Adipocyte (in vitro differentiated cells): ENCODE data around the gene GPAT3.

Experiments
- DNase-seq: peaks from one replicate; pipeline ENCODE4 v3.0.0-alpha.2; 2015; ENCODE audit warnings: low read depth
- H3K27me3 ChIP-seq: replicated peaks from 2 replicates; pipeline ENCODE4 v1.7.0; 2013; ENCODE audit warnings: mild to moderate bottlenecking, low read length, moderate library complexity; ENCODE audit not compliant: control insufficient read depth, insufficient read depth
- H3K36me3 ChIP-seq: 2 replicates; pipeline ENCODE4 v1.7.0; 2013; ENCODE audit warnings: low read length, mild to moderate bottlenecking, moderate library complexity; ENCODE audit not compliant: control insufficient read depth, insufficient read depth, severe bottlenecking
- H3K4me1 ChIP-seq: 2 replicates; pipeline ENCODE4 v1.7.0; 2013; ENCODE audit warnings: mild to moderate bottlenecking, low read length, moderate library complexity; ENCODE audit not compliant: control insufficient read depth, insufficient read depth
- H3K4me3 ChIP-seq: 2 replicates; pipeline ENCODE4 v1.7.0; 2013; ENCODE audit warnings: mild to moderate bottlenecking, low read length, moderate library complexity
- H3K9ac ChIP-seq: 2 replicates; pipeline ENCODE4 v1.7.0; 2013; ENCODE audit warnings: mild to moderate bottlenecking, low read length, moderate library complexity
- H3K9me3 ChIP-seq: 2 replicates; pipeline ENCODE4 v1.7.0; 2013; ENCODE audit warnings: mild to moderate bottlenecking, low read length, moderate library complexity; ENCODE audit not compliant: control insufficient read depth

GPAT3 gene

DNA sequence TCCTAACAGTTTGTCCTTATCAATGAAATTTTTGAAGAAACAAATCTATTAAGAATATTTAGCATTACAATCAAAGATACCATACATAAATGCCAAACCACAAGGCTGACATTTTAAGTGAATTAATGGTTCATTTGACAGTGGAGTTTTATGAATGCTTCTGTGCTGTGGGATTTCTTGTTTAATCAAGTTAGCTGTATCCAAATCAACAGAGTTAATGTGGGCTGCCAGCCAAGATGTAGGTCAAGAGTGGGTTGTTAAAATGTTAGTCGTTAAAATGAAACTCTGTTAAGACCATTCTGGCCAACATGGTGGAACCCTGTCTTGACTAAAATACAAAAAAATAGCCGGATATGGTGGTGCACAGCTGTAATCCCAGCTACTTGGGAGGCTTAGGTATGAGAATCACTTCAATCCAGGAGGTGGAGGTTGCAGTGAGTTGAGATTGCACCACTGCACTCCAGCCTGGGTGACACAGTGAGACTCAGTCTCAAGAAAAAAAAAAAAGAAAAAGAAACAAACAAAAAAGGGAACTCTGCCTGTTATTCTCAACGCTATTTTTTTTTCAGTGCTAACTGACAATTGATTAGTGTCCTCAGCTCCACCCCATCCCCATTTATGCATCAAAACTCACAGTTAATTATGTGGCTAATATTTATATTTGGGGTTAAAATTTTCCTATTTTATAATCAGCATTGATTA, 20.2 kb downstream of the GPAT3 start:
- no peaks in the 10 kb centered on the region for H3K9me3 ChIP-seq
- H3K4me1 ChIP-seq: peaks cover 33% of the 10 kb centered on the region
- no peak overlapping the region for H3K9ac ChIP-seq
- DNase-seq: no peak
- no peaks in the 10 kb centered on the region for H3K36me3 ChIP-seq
- H3K4me3 ChIP-seq: no peak overlapping the region
- H3K27me3 ChIP-seq: no peaks in the 10 kb centered on the region

DNA sequence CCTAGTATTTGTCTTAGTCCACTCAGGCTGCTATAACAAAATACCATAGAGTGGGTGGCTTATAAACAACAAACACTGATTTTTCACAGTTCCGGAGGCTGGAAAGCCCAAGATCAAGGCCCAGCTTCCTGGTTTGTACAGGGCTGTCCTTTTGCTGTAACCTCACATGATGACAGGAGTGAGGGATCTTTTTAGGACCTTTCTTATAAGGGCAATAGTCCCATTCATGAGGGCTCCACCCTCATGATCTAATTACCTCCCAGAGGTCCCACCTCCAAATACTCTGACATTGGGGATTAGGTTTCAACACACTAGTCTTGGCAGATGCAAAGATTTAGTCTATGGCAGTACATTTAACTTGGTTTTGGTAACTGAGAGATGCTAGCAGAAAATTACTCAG, 20.9 kb downstream of the GPAT3 start:
- Histone ChIP-seq H3K9ac (no peak overlapping the region), H3K4me3 (no peak overlapping the region), H3K36me3 (no peaks in the 10 kb centered on the region), H3K27me3 (no peaks in the 10 kb centered on the region), H3K9me3 (no peaks in the 10 kb centered on the region), H3K4me1 (peaks cover 38% of the 10 kb centered on the region)
- no peak for DNase-seq

DNA sequence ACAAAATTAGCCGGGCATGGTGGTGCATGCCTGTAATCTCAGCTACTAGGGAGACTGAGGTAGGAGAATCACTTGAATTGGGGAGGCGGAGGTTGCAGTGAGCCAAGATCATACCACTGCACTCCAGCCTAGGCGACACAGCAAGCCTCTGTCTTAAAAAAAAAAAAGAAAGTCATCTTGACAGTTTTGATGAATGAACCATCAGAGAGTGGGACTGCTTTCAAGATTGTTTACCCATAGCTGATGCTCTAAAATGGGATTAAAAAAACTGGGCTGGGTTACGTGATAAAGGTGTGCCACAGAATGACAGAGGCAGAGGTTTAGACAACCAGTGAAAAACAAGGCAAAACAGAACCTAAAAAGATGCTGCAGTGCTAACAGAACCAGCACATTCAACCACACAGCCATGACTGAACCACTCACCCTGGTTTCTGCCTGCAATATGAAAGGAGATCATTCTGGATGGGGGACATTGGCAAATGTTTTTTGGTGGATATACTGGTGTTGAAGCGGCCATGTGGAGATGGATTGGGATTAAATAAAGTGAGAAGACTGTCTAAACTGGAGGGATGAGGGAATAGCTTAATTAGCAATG, 22.2 kb downstream of the GPAT3 start:
- no peaks in the 10 kb centered on the region for H3K9me3 ChIP-seq
- DNase-seq: no peak
- no peak overlapping the region for H3K4me3 ChIP-seq
- H3K9ac ChIP-seq: no peak overlapping the region
- H3K4me1 ChIP-seq: peaks cover 26% of the 10 kb centered on the region
- no peaks in the 10 kb centered on the region for H3K36me3 ChIP-seq
- H3K27me3 ChIP-seq: no peaks in the 10 kb centered on the region

DNA sequence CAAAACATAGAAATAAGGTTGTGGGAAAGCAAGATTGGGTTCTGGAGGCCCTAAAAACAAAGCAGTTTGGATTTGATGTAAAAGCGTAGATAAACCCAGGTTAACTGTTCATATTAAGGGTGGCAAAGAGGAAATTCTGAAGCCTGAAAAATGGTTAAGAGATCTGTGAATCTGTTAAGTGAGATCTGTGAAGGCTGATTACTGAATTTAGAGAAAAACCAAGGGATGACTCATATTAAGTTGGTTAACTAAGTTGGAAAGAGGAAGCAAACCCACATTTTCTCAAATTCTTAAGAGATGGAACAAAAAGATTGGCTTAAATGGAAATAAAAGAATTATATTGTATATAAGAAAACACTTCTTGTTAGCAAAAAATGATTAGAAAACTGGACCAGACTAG, 22.8 kb downstream of the GPAT3 start:
- Histone ChIP-seq H3K27me3 (no peaks in the 10 kb centered on the region), H3K4me3 (no peak overlapping the region), H3K4me1 (peaks cover 22% of the 10 kb centered on the region), H3K9me3 (no peaks in the 10 kb centered on the region), H3K9ac (no peak overlapping the region), H3K36me3 (no peaks in the 10 kb centered on the region)
- peak; percentile 54 for DNase-seq

DNA sequence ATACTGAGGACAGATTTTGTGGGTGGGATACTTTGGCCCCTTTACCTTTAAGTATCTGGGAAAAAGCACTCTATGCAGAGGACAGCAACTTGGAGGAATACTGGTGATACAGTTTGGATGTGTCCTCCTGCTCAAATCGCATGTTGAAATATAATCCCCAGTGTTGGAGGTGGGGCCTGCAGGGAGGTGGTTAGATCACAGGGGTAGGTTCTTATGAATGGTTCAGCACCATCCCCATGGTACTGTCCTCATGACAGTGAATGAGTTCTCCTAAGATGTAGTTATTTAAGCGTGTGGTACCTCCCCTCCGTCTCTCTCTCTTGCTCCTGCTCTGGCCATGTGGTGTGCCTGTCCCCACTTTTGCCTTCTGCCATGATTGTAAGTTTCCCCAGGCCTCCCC, 24.6 kb downstream of the GPAT3 start:
- Histone ChIP-seq H3K4me1 (peaks cover 22% of the 10 kb centered on the region), H3K27me3 (no peaks in the 10 kb centered on the region), H3K9ac (no peak overlapping the region), H3K4me3 (no peak overlapping the region), H3K36me3 (no peaks in the 10 kb centered on the region), H3K9me3 (no peaks in the 10 kb centered on the region)
- DNase-seq: no peak

DNA sequence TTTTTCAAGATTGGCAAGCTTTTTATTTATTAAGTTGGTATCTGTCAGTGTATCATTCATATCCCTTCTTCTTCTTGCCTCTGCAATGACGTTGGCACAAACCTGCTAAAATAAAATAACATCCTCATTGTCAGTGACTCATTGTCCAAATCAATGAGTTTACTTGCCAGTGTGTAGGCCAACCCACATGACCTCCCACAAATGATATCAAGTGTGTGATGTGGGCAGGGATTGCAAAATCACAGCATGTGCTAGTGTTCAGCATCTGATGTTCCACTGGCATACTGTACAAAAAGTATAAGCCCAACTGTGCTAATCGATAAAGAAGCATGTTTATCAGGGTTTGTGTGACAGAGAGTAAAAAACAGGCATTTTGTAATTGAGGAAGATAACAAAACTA, 25.5 kb downstream of the GPAT3 start:
- H3K9me3 ChIP-seq: no peaks in the 10 kb centered on the region
- H3K9ac ChIP-seq: no peak overlapping the region
- H3K4me1 ChIP-seq: peaks cover 22% of the 10 kb centered on the region
- H3K27me3 ChIP-seq: no peaks in the 10 kb centered on the region
- DNase-seq: peak; percentile 37
- no peaks in the 10 kb centered on the region for H3K36me3 ChIP-seq
- H3K4me3 ChIP-seq: no peak overlapping the region

DNA sequence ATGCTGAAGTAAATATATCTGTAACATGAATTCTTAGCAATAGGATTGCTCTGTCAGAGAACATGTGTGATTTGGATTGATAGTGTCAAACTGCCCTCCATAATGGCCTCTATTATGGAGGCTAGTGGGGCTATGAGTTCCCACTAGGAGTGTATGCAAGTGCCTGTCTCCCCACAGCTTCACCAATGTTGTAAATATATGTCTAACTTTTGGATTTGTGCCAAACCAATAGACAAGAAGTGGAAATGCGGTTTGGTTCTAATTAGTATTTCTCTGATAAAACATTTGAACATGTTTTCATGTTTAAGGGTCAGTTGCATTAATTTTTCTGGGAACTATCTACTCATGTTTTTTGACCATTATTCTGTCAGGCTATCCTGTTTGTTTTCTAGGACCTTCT, 28.1 kb downstream of the GPAT3 start:
- Histone ChIP-seq H3K27me3 (no peaks in the 10 kb centered on the region), H3K36me3 (no peaks in the 10 kb centered on the region), H3K9ac (no peak overlapping the region), H3K4me3 (no peak overlapping the region), H3K4me1 (peaks cover 9% of the 10 kb centered on the region), H3K9me3 (no peaks in the 10 kb centered on the region)
- no peak for DNase-seq

DNA sequence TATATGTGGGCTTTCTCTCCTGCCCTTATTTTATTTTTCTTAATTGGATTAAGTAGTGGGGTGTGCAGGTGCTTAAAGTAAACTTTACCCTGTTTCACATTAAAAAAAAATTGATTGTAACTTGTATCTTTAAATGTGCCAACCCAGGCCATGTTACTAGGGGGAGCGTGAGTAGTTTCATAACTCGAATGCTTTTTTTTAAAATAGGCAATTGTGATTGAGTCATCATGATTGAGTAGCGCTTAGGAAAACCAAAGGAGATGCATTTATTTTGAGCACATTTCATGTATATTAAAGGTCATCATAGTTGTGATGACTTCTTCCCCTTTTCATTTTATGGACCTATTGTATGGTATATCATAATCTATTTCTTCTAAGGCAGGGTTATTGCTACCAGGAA, 32.2 kb downstream of the GPAT3 start:
- DNase-seq: no peak
- Histone ChIP-seq H3K27me3 (no peaks in the 10 kb centered on the region), H3K4me3 (no peak overlapping the region), H3K4me1 (no peaks in the 10 kb centered on the region), H3K9me3 (no peaks in the 10 kb centered on the region), H3K36me3 (no peaks in the 10 kb centered on the region), H3K9ac (no peak overlapping the region)

DNA sequence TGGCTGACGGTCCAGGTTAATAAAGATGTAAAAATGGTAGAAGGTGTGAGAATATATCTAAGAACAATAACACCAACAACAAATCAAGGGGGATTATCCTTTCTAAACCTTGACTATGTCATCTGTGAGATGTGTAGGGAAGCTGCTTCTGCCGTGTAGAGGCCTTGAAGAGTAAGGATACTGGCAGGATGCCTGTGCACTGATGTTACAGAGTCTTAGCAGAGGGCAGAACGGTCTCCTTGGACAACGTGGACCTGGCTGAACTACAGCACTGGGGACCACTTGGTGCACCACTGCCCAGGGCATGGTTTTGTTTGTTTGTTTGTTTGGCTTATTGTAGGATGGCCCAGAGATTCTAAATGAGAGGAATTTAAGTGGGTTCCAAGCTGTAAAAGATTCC, 33.5 kb downstream of the GPAT3 start:
- Histone ChIP-seq H3K4me1 (no peaks in the 10 kb centered on the region), H3K36me3 (no peaks in the 10 kb centered on the region), H3K9ac (no peak overlapping the region), H3K4me3 (no peak overlapping the region), H3K27me3 (no peaks in the 10 kb centered on the region), H3K9me3 (no peaks in the 10 kb centered on the region)
- DNase-seq: no peak

DNA sequence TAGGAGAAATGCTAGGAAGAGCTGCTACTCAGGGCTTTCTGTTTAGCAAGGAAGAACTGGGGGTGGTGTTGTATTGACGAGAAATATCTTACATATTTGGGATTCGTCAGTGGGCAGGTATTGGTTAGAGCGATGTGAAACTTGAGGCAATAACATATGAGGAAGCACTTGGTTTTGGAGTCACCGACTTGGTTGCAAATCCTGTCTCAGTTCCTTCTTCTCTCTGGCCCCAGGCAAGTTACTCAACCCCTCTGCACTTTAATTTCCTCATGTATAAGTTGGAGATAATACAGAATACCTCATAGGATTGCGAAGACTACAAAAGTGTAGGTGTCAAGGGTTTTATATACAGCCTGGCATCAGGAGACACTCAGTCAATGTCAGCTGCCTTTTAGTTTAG, 34.1 kb downstream of the GPAT3 start:
- Histone ChIP-seq H3K9me3 (no peaks in the 10 kb centered on the region), H3K27me3 (no peaks in the 10 kb centered on the region), H3K4me1 (no peaks in the 10 kb centered on the region), H3K9ac (no peak overlapping the region), H3K4me3 (no peak overlapping the region), H3K36me3 (no peaks in the 10 kb centered on the region)
- no peak for DNase-seq

DNA sequence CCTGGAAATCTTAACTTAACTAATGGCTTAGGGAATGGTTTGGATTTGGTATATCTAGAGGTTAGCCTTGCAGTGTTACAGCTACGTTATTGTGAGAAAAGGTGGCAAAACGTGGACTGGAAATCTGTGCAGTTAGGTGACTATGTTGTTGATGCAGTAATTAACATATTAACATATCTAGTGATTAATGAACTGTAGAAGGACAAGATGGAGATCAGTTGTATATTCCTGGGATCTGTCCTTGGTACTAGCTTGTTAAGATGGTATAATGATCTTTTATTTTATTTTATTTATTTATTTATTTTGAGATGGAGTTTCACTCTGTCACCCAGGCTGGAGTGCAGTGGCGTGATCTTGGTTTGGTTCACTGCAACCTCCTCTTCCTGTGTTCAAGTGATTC, 36.9 kb downstream of the GPAT3 start:
- H3K9ac ChIP-seq: no peak overlapping the region
- H3K9me3 ChIP-seq: no peaks in the 10 kb centered on the region
- no peaks in the 10 kb centered on the region for H3K36me3 ChIP-seq
- H3K27me3 ChIP-seq: no peaks in the 10 kb centered on the region
- no peak for DNase-seq
- H3K4me3 ChIP-seq: no peak overlapping the region
- H3K4me1 ChIP-seq: no peaks in the 10 kb centered on the region

DNA sequence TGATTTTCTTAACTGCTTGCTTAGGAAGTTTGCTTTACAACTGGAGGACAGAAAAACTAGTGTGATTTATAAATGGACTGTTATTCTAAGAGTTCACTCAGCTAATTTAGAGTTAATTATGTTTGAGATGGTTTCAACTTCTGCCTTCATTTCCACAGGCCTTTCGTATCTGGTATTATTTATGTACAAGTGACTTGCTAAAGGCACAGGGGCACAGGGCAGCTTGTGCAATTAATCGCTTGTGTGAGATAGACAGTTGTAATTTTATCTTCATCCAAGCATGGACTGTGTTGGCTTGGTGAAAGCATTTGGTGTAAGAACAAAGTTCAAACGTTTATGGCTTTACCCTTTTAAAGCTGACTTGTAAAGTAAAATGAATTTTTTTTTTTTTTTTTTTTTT, 38.3 kb downstream of the GPAT3 start:
- Histone ChIP-seq H3K4me1 (no peaks in the 10 kb centered on the region), H3K36me3 (no peaks in the 10 kb centered on the region), H3K9ac (peak overlapping the region; percentile 15), H3K4me3 (no peak overlapping the region), H3K27me3 (no peaks in the 10 kb centered on the region), H3K9me3 (no peaks in the 10 kb centered on the region)
- DNase-seq: no peak
